Stomach (tissue), 9 donors: Measurements from ENCODE around the gene HYOU1. TPM values are rescaled to one million over a fixed set of nuclear protein-coding genes. Genes with fewer than 3 reads are reported as not detected.

Experiments
- DNase-seq, 2 donors: peaks; one replicate each; pipeline versions ENCODE4 v3.0.0 to v3.0.0-alpha.2; 2013 to 2019
- H3K27ac ChIP-seq, 5 donors: fragments of 200-600 bp in 4 of 5; sonication (generic) in 4 of 5; one replicate each; pipeline ENCODE4 v1.5.1; 2013 to 2019; ENCODE audit warnings: mild to moderate bottlenecking in 1 of 5, moderate library complexity in 1 of 5
- H3K27me3 ChIP-seq, 3 donors: fragments of 200-600 bp; sonication (generic); one replicate each; pipeline ENCODE4 v1.5.1; 2017 to 2019; ENCODE audit warnings: mixed run types in 1 of 3
- H3K36me3 ChIP-seq, 4 donors: fragments of 200-600 bp; sonication (generic); 1 replicate in 3 of 4; 2 replicates in 1 of 4; pipeline ENCODE4 v1.5.1; 2016 to 2019
- H3K4me1 ChIP-seq, 4 donors: fragments of 200-600 bp; sonication (generic); one replicate each; pipeline ENCODE4 v1.5.1; 2016 to 2019
- H3K4me3 ChIP-seq, 4 donors: fragments of 200-600 bp; sonication (generic) in 3 of 4; one replicate each; pipeline ENCODE4 v1.5.1; 2016 to 2019; ENCODE audit warnings: mild to moderate bottlenecking in 1 of 4
- H3K9me3 ChIP-seq, 4 donors: fragments of 200-600 bp; sonication (generic); one replicate each; pipeline ENCODE4 v1.5.1; 2016 to 2019
- CTCF ChIP-seq, 7 experiments: fragments of 450-650 bp in 4 of 7; fragments of 200-600 bp in 3 of 7; sonication (generic) in 3 of 7; IDR thresholded peaks; one replicate each; pipeline ENCODE4 v1.5.1; 2016 to 2019; ENCODE audit warnings: antibody characterized with exemption in 7 of 7, control low read depth in 2 of 7, mild to moderate bottlenecking in 1 of 7
- EP300 ChIP-seq: sonication (generic); formaldehyde crosslinking; IDR thresholded peaks from one replicate; pipeline ENCODE4 v1.6.1; 2017; ENCODE audit warnings: antibody characterized with exemption
- POLR2A ChIP-seq, 4 donors: fragments of 450-650 bp; IDR thresholded peaks; one replicate each; pipeline ENCODE4 v1.6.1; 2016; ENCODE audit warnings: antibody characterized with exemption in 4 of 4, control low read depth in 2 of 4, mild to moderate bottlenecking in 1 of 4, moderate library complexity in 1 of 4
- POLR2AphosphoS5 ChIP-seq, 3 donors: sonication (generic); formaldehyde crosslinking; IDR thresholded peaks; one replicate each; pipeline ENCODE4 v1.6.1; 2016; ENCODE audit warnings: antibody characterized with exemption in 3 of 3
- WGBS, 5 donors: extraction: QIAGEN DNeasy Blood & Tissue Kit in 3 of 5; methylation state at CpG; one replicate each; pipeline versions ENCODE4 v1.1.5 to v1.1.7; 2013 to 2018; 5-methylcytosine and 5-hydroxymethylcytosine counted together
- intact Hi-C: fragments of 100-400 bp; cut with DNase I; formaldehyde crosslinking; loops from one replicate; pipeline ENCODE4 v1.15.1; 2023; ENCODE audit warnings: low total_unique reads
- polyA plus RNA-seq, 3 donors: library from polyadenylated mRNA; stranded (reverse); fragments of 200-250 nt; gene quantifications; one replicate each; pipeline ENCODE4 v1.2.3, GENCODE V29; 2013
- total RNA-seq, 5 donors: library from RNA; depleted of rRNA; stranded (reverse); fragments of >200 nt; gene quantifications; one replicate each; pipeline versions ENCODE4 v1.1.0 to v1.2.3, GENCODE V29; 2014 to 2016
- donor health status: healthy with polysubstance abuse.
- donor health status: Bipolar disorder and iron deficiency.
- donor health status: healthy.

The HYOU1 gene
- total and polyA plus RNA-seq, 8 donors = 12.7 to 127 (median 62.6) TPM

DNA sequence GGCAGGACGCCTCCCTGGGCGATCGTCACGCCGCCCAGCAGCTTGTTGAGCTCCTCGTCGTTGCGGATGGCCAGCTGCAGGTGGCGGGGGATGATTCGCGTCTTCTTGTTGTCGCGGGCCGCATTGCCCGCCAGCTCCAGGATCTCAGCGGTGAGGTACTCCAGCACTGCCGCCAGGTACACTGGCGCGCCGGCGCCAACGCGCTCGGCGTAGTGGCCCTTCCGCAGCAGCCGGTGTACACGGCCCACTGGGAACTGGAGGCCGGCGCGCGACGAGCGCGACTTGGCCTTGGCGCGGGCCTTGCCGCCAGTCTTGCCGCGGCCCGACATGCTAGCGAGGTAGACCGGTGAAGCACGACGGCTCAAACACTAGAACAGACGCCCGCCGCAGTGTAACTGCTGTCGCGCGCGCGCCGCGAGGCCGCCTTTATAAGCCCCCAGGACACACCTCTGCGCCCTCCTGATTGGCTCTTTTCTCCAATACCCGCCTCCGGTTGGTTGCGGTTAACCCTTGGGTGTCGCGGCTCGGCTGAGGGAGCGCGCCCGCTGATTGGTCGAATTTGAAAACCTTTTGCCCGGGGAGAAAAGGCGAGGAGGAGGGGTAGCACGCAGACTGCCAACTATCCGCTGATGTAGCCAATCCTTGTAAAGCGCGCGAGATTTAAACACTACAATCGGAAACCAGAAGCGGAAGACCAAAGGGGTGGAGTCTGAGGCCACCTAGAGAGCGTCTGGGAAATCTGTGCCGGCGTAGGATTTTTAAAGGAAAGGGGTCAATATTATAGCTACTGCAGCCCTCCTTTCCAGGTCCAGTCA lies 38.3 kb upstream of the HYOU1 start:
- peak in 2 of 4 donors; percentile 73 to 97 for TF ChIP-seq POLR2A (IDR thresholded peaks at IDR 0.05)
- no peak for TF ChIP-seq CTCF (IDR thresholded peaks at IDR 0.05)
- peak; percentile 73 to 99 (median 99) for TF ChIP-seq POLR2AphosphoS5 (IDR thresholded peaks at IDR 0.05)
- 0% methylated on average over 57 to 79 of the region's 79 CpGs for whole genome bisulfite sequencing, 5 donors
- Histone ChIP-seq H3K27ac (peak overlapping the region; percentile 91 to 97 (median 94)), H3K9me3 (no peaks in the 10 kb centered on the region), H3K4me3 (peak overlapping the region; percentile 84 to 90 (median 87)), H3K4me1 (peaks cover 22 to 49% (median 34%) of the 10 kb centered on the region in 4 donors), H3K36me3 (peaks cover 17 to 38% (median 24%) of the 10 kb centered on the region in 4 donors), H3K27me3 (no peaks in the 10 kb centered on the region)
- intact Hi-C loops = no loop called here
- peak; percentile 99 to 100 for DNase-seq

DNA sequence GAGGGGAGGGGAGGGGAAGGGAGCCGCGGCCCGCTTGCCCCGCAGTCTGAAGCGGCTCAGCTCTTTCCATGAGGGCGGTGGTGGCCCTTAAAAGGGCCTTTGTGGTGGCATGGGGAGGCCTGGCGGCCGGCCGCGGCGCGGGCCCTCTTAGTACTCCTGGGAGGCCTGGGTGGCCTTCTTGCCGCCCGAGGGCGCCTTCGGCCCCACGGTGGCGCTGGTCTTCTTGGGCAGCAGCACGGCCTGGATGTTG lies 37.7 kb upstream of the HYOU1 start:
- TF ChIP-seq CTCF (IDR thresholded peaks at IDR 0.05) (peak in 5 of 7 experiments; percentile 51 to 75 (median 62)), EP300 (no peak)
- Histone ChIP-seq H3K36me3 (peaks cover 17 to 38% (median 24%) of the 10 kb centered on the region in 4 donors), H3K27ac (peak overlapping the region; percentile 91 to 97 (median 94)), H3K27me3 (no peaks in the 10 kb centered on the region), H3K4me1 (peaks cover 18 to 43% (median 28%) of the 10 kb centered on the region in 4 donors), H3K4me3 (peak overlapping the region; percentile 84 to 90 (median 87)), H3K9me3 (no peaks in the 10 kb centered on the region)
- peak; percentile 88 to 93 for DNase-seq
- intact Hi-C loops = no loop called here
- WGBS, 5 donors = 0 to 1% (median 0%) methylated on average over 8 to 19 of the region's 19 CpGs

DNA sequence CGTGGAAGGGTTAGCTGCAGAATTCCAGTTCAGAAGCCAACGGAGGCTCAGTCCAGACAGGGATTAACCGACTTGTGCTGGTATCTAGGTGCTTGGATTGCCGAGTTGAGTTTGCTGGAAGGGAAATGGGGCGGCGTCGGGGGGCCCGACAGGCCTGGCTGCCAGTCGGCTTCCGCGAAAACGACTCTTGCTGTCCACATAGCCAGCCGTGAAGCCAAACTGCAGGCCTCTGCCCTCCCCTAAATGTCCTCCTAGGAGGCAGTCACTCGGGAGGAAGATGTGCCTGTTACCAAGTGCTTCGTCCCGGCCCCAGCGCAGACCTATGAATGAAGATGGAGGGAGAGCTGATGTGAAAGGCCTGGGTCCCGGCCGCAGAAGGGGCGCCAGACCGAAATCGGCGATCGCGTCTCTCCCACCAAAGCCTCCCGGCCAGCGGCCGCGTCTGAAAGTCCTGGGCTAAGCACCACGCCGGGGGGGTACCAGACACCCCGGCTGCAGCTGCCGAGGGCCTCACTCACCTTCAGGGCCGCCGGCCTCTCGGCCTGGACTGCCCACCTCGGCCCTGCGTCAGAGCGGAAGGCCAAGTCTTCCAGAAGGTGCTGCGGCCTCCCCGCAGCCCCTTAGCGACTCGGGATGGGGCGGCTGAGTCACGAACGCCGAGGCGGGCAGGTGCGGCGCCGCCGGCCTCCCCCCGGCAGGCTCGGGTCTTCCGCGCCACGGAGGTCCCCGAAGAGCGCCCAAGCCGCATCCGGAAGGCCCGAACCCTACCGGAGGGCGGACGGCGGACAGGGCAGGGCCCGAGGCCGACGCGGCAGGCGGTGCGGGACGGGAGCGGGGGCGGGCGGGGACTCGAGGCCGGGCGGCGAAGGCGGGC lies 37.2 kb upstream of the HYOU1 start:
- TF ChIP-seq CTCF (IDR thresholded peaks at IDR 0.05) (no peak), POLR2AphosphoS5 (IDR thresholded peaks at IDR 0.05) (peak in 1 of 3 donors; percentile 3)
- intact Hi-C loops = no loop called here
- H3K27me3 ChIP-seq = no peaks in the 10 kb centered on the region
- peak overlapping the region; percentile 91 to 97 (median 94) for H3K27ac ChIP-seq
- peak overlapping the region; percentile 84 to 90 (median 87) for H3K4me3 ChIP-seq
- H3K9me3 ChIP-seq = no peaks in the 10 kb centered on the region
- peak; percentile 37 to 69 for DNase-seq
- peaks cover 17 to 38% (median 24%) of the 10 kb centered on the region in 4 donors for H3K36me3 ChIP-seq
- WGBS, 5 donors = 0 to 2% (median 1%) methylated on average over 49 to 81 of the region's 81 CpGs
- H3K4me1 ChIP-seq = peaks cover 18 to 39% (median 26%) of the 10 kb centered on the region in 4 donors
